ENCODE measurements around the gene CSTF2T. TPM values are rescaled to one million over a fixed set of nuclear protein-coding genes. Genes with fewer than 3 reads are reported as not detected.

The CSTF2T gene
- total and polyA plus RNA-seq, 2 of the 13 experiments (the other 11 are each of a cell fraction or from before 2014, with no cell fraction given), result 1.4 to 7.2 TPM

GRCh38 chr10:51699475-51700227 lies at the start of gene CSTF2T (continued):
- TF ChIP-seq KIAA2018 (CRISPR knock-in tag; IDR thresholded peaks at IDR 0.05; ENCODE audit: borderline replicate concordance), result no peak
- TF ChIP-seq E2F2 (CRISPR knock-in tag; IDR thresholded peaks at IDR 0.05; ENCODE audit: borderline replicate concordance), result no peak
- 0 out of 2 replicates have a peak, but pooled peaks have one; percentile 60 for TF ChIP-seq ZNF841 (CRISPR knock-in tag; IDR thresholded peaks at IDR 0.05; ENCODE audit: borderline replicate concordance)
- no peak for TF ChIP-seq ZNF333 (CRISPR knock-in tag; IDR thresholded peaks at IDR 0.05; ENCODE audit: borderline replicate concordance)
- no peak for TF ChIP-seq ETS1 (CRISPR knock-in tag; IDR thresholded peaks at IDR 0.05)
- TF ChIP-seq ZNF782 (CRISPR knock-in tag; IDR thresholded peaks at IDR 0.05; ENCODE audit: borderline replicate concordance), result no peak
- peak; percentile 47; the same call in 1 of the 2 replicates for TF ChIP-seq PITX1 (CRISPR knock-in tag; IDR thresholded peaks at IDR 0.05)
- TF ChIP-seq POLR2AphosphoS5 (IDR thresholded peaks at IDR 0.05; ENCODE audit: low read depth, low read length), result peak; percentile 58
- no peak for TF ChIP-seq ZNF331 (CRISPR knock-in tag; IDR thresholded peaks at IDR 0.05)
- no peak for TF ChIP-seq SIX4 (CRISPR knock-in tag; IDR thresholded peaks at IDR 0.05)
- TF ChIP-seq SIN3A (IDR thresholded peaks at IDR 0.05; ENCODE audit: borderline replicate concordance, low read depth, low read length), result 0 out of 2 replicates have a peak, but pooled peaks have one; percentile 33
- peak; percentile 95 for TF ChIP-seq GABPB1 (CRISPR knock-in tag; IDR thresholded peaks at IDR 0.05)
- TF ChIP-seq MBNL3 (CRISPR knock-in tag; conservative IDR thresholded peaks at IDR 0.05), result no peak; the same call in 1 of the 2 replicates
- peak; percentile 85 for TF ChIP-seq THAP11 (CRISPR knock-in tag; IDR thresholded peaks at IDR 0.05)
- TF ChIP-seq ZNF33B (CRISPR knock-in tag; IDR thresholded peaks at IDR 0.05), result no peak
